Measurements from ENCODE around the gene ISLR2.

GRCh38 chr15:74141591-74141990 is 11.2 kb downstream of the ISLR2 start:
- no peak for TF ChIP-seq CTCF (IDR thresholded peaks at IDR 0.05; ENCODE audit: low read depth, low read length)
- TF ChIP-seq MAX (IDR thresholded peaks at IDR 0.05; ENCODE audit: low read depth, low read length), result no peak

Measured in NB4 (cell line).